Kidney tubule cell (primary cell): Measurements from ENCODE around the gene WNT11.

ENCODE experiments used
- DNase-seq: peaks from one replicate; pipeline ENCODE4 v3.0.0-alpha.2; 2018; ENCODE audit warnings: low spot score

The WNT11 gene

GRCh38 chr11:76206327-76207081 lies at the start of gene WNT11:
TSS of gene WNT11 (minus strand) at chr11:76206502. CDS start at chr11:76206407, 95 bp downstream.
- DNase-seq, result peak; percentile 10

- DNase-seq, result no peak
Measured at GRCh38 chr11:76253416-76253815, 47.1 kb upstream of the WNT11 start.

- no peak for DNase-seq
Measured at GRCh38 chr11:76252631-76253070, 46.3 kb upstream of the WNT11 start.

- no peak for DNase-seq
Measured at GRCh38 chr11:76251576-76251975, 45.3 kb upstream of the WNT11 start.

- DNase-seq, result no peak
Measured at GRCh38 chr11:76251226-76251575, 44.9 kb upstream of the WNT11 start.

GRCh38 chr11:76250520-76251225 lies 44.4 kb upstream of the WNT11 start:
- DNase-seq, result no peak

GRCh38 chr11:76249195-76249741 lies 43.0 kb upstream of the WNT11 start:
- DNase-seq, result no peak

- DNase-seq, result peak; percentile 15
Measured at GRCh38 chr11:76248210-76248609, 41.9 kb upstream of the WNT11 start.

- no peak for DNase-seq
Measured at GRCh38 chr11:76247091-76247490, 40.8 kb upstream of the WNT11 start.

- no peak for DNase-seq
Measured at GRCh38 chr11:76246271-76246933, 40.1 kb upstream of the WNT11 start.

- DNase-seq, result no peak
Measured at GRCh38 chr11:76245720-76246119, 39.4 kb upstream of the WNT11 start.

- DNase-seq, result no peak
Measured at GRCh38 chr11:76244316-76244851, 38.1 kb upstream of the WNT11 start.

- no peak for DNase-seq
Measured at GRCh38 chr11:76243957-76244285, 37.6 kb upstream of the WNT11 start.

GRCh38 chr11:76243193-76243956 lies 37.1 kb upstream of the WNT11 start:
- no peak for DNase-seq

GRCh38 chr11:76242004-76242779 lies 35.9 kb upstream of the WNT11 start:
- no peak for DNase-seq

- no peak for DNase-seq
Measured at GRCh38 chr11:76241243-76242000, 35.1 kb upstream of the WNT11 start.

GRCh38 chr11:76240666-76241065 lies 34.4 kb upstream of the WNT11 start:
- no peak for DNase-seq

- DNase-seq, result no peak
Measured at GRCh38 chr11:76240161-76240540, 33.8 kb upstream of the WNT11 start.

- DNase-seq, result no peak
Measured at GRCh38 chr11:76239483-76240160, 33.3 kb upstream of the WNT11 start.

- no peak for DNase-seq
Measured at GRCh38 chr11:76238551-76238950, 32.2 kb upstream of the WNT11 start.
